D721Med (cell line): ENCODE data around the gene MAP3K10.
A peak's percentile ranks its signal among the peaks of the same experiment; 100 is the strongest.

Experiments
- DNase-seq: peaks from one replicate; pipeline ENCODE4 v3.0.0; 2011; ENCODE audit warnings: low spot score; ENCODE audit not compliant: insufficient read length
- FAIRE-seq: peaks from 2 replicates; lab custom pipeline; 2011; peaks lifted over from hg19 to GRCh38; lab: Jason Lieb, UNC
- CTCF ChIP-seq: IDR thresholded peaks from 2 replicates; pipeline ENCODE4 v1.5.1; 2012; ENCODE audit warnings: mild to moderate bottlenecking, control low read depth; ENCODE audit not compliant: insufficient read depth; ENCODE audit errors: missing control alignments

The MAP3K10 gene

GRCh38 chr19:40198272-40198990 lies 7.2 kb downstream of the MAP3K10 start:
- no peak for TF ChIP-seq CTCF
- DNase-seq (no peak), FAIRE-seq (no peak)

GRCh38 chr19:40200341-40201099 lies 9.3 kb downstream of the MAP3K10 start:
- DNase-seq (no peak), FAIRE-seq (no peak)
- TF ChIP-seq CTCF = no peak

DNA sequence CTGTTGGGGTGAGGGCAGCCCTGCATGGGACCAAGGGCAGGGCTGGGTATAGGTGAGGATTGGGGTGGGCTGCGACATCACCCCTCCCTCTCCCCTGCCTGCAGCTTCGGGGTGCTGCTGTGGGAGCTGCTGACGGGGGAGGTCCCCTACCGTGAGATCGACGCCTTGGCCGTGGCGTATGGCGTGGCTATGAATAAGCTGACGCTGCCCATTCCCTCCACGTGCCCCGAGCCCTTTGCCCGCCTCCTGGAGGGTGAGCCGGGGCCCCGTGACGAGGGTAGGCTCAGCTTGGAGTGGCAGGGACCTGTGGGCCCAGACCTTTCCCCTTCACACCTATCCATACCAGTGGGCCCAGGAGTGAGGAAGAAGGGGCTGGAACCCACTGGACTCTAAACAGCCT lies 13.2 kb downstream of the MAP3K10 start:
- FAIRE-seq (no peak), DNase-seq (no peak)
- TF ChIP-seq CTCF = no peak

DNA sequence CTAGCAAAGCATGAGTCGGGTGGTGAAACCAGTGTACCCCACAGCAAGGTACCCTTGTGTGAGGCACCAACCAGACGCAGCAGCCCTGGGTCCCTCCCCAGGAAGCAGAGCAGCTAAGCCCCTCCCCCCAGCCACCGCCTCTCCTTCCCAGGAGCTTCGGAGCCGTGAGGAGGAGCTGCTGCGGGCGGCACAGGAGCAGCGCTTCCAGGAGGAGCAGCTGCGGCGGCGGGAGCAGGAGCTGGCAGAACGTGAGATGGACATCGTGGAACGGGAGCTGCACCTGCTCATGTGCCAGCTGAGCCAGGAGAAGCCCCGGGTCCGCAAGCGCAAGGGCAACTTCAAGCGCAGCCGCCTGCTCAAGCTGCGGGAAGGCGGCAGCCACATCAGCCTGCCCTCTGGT lies 14.5 kb downstream of the MAP3K10 start:
- DNase-seq = no peak
- no peak for FAIRE-seq
- TF ChIP-seq CTCF = no peak

GRCh38 chr19:40208602-40209001 lies 17.4 kb downstream of the MAP3K10 start:
- FAIRE-seq (no peak), DNase-seq (no peak)
- TF ChIP-seq CTCF = no peak

GRCh38 chr19:40210889-40211288 lies 19.7 kb downstream of the MAP3K10 start:
- FAIRE-seq (no peak), DNase-seq (peak; percentile 10)
- TF ChIP-seq CTCF = no peak
